ENCODE measurements around the gene POLRMT. TPM values are rescaled to one million over a fixed set of nuclear protein-coding genes. Genes with fewer than 3 reads are reported as not detected.

Gene POLRMT
- total RNA-seq, 1 experiment from 2014 or later: 40.9 TPM

GRCh38 chr19:680287-681028 lies 47.1 kb upstream of the POLRMT start:
- peaks cover 68% of the 10 kb centered on the region for H3K36me3 Mint-ChIP-seq (ENCODE audit: insufficient read depth, unreplicated experiment)
- TF ChIP-seq CTCF (IDR thresholded peaks at IDR 0.05; ENCODE audit: unreplicated experiment): peak; percentile 45
- ChIA-PET CTCF (interaction anchor here (0.6 to 1.0 kb wide), 2 partner anchors 17 to 96 kb away, joined by 3 read pairs; no protein-coding TSS in a partner anchor), POLR2A (interaction anchor here (0.6 to 6.8 kb wide), 12 partner anchors 11 to 1174 kb away, joined by 3 to 49 read pairs (median 4); partner anchors contain the start of genes BSG and RNF126)
- H3K4me3 Mint-ChIP-seq (ENCODE audit: unreplicated experiment): peak overlapping the region; percentile 65
- BruUV-seq (replicated peaks): no TSS peak
- H3K9me3 Mint-ChIP-seq (ENCODE audit: unreplicated experiment): no peaks in the 10 kb centered on the region
- intact Hi-C loops (cut with micrococcal nuclease): no loop called here
- no peaks in the 10 kb centered on the region for H3K27me3 Mint-ChIP-seq (ENCODE audit: insufficient read depth, unreplicated experiment)
- peak; percentile 97 for DNase-seq (ENCODE audit: unreplicated experiment)
- H3K4me1 Mint-ChIP-seq (ENCODE audit: insufficient read depth, unreplicated experiment): peaks cover 9% of the 10 kb centered on the region
- H3K27ac Mint-ChIP-seq (ENCODE audit: low read depth, unreplicated experiment): peak overlapping the region; percentile 63

GRCh38 chr19:679418-680286 lies 46.3 kb upstream of the POLRMT start:
- TF ChIP-seq CTCF (IDR thresholded peaks at IDR 0.05; ENCODE audit: unreplicated experiment): no peak

GRCh38 chr19:678791-679388 lies 45.6 kb upstream of the POLRMT start:
- H3K27ac Mint-ChIP-seq (ENCODE audit: low read depth, unreplicated experiment): no peak overlapping the region
- no peaks in the 10 kb centered on the region for H3K9me3 Mint-ChIP-seq (ENCODE audit: unreplicated experiment)
- H3K36me3 Mint-ChIP-seq (ENCODE audit: insufficient read depth, unreplicated experiment): peaks cover 53% of the 10 kb centered on the region
- BruUV-seq (replicated peaks): no TSS peak
- ChIA-PET POLR2A (interaction anchor here (0.8 to 6.8 kb wide), 9 partner anchors 9 to 574 kb away, joined by 3 to 49 read pairs (median 4); partner anchors contain the start of genes POLRMT and RNF126), CTCF (interaction anchor here (0.7 to 2.0 kb wide), 2 partner anchors 10 to 24 kb away, joined by 3 to 7 read pairs; no protein-coding TSS in a partner anchor)
- no peaks in the 10 kb centered on the region for H3K27me3 Mint-ChIP-seq (ENCODE audit: insufficient read depth, unreplicated experiment)
- DNase-seq (ENCODE audit: unreplicated experiment): no peak
- TF ChIP-seq CTCF (IDR thresholded peaks at IDR 0.05; ENCODE audit: unreplicated experiment): no peak
- peak overlapping the region; percentile 65 for H3K4me3 Mint-ChIP-seq (ENCODE audit: unreplicated experiment)
- H3K4me1 Mint-ChIP-seq (ENCODE audit: insufficient read depth, unreplicated experiment): peaks cover 13% of the 10 kb centered on the region
- intact Hi-C loops (cut with micrococcal nuclease): loop anchor here (5.0 kb wide), 1 partner anchor 73 kb away; the partner anchor contains the start of gene MISP

More at GRCh38 chr19:679418-680286, 46.3 kb upstream of the POLRMT start:
- Mint-ChIP-seq H3K4me3 (ENCODE audit: unreplicated experiment) (peak overlapping the region; percentile 65), H3K27me3 (ENCODE audit: insufficient read depth, unreplicated experiment) (no peaks in the 10 kb centered on the region), H3K9me3 (ENCODE audit: unreplicated experiment) (no peaks in the 10 kb centered on the region), H3K36me3 (ENCODE audit: insufficient read depth, unreplicated experiment) (peaks cover 61% of the 10 kb centered on the region), H3K4me1 (ENCODE audit: insufficient read depth, unreplicated experiment) (peaks cover 13% of the 10 kb centered on the region), H3K27ac (ENCODE audit: low read depth, unreplicated experiment) (no peak overlapping the region)
- POLR2A ChIA-PET: interaction anchor here (0.6 to 6.8 kb wide), 12 partner anchors 10 to 573 kb away, joined by 3 to 49 read pairs (median 4); partner anchors contain the start of genes BSG, POLRMT and RNF126
- intact Hi-C loops (cut with micrococcal nuclease): loop anchor here (5.0 kb wide), 1 partner anchor 73 kb away; the partner anchor contains the start of gene MISP
- BruUV-seq (replicated peaks): no TSS peak
- CTCF ChIA-PET: interaction anchor here (0.7 to 2.0 kb wide), 3 partner anchors 11 to 95 kb away, joined by 3 to 7 read pairs (median 3); no protein-coding TSS in a partner anchor
- peak; percentile 58 for DNase-seq (ENCODE audit: unreplicated experiment)
